Esophagus squamous epithelium (tissue), 5 donors: ENCODE results near the gene IFIT3. TPM values are rescaled to one million over a fixed set of nuclear protein-coding genes. Genes with fewer than 3 reads are reported as not detected.

Source experiments
- DNase-seq: peaks from one replicate; lab custom pipeline; 2025; lab: John Stamatoyannopoulos, UW
- H3K27ac ChIP-seq, 4 donors: fragments of 200-600 bp; sonication (generic); one replicate each; pipeline ENCODE4 v1.5.1; 2016 to 2019; ENCODE audit warnings: mild to moderate bottlenecking in 1 of 4
- H3K27me3 ChIP-seq, 4 donors: fragments of 200-600 bp; sonication (generic); 1 replicate in 3 of 4; 2 replicates in 1 of 4; pipeline versions ENCODE4 v1.5.1 to v1.6.0; 2017 to 2021; ENCODE audit warnings: antibody characterized with exemption in 1 of 4
- H3K36me3 ChIP-seq, 3 donors: fragments of 200-600 bp; sonication (generic); one replicate each; pipeline ENCODE4 v1.5.1; 2016 to 2019
- H3K4me1 ChIP-seq, 3 donors: fragments of 200-600 bp; sonication (generic); one replicate each; pipeline ENCODE4 v1.5.1; 2017 to 2019
- H3K4me3 ChIP-seq, 4 donors: fragments of 200-600 bp; sonication (generic); 1 replicate in 3 of 4; 2 replicates in 1 of 4; pipeline ENCODE4 v1.5.1; 2016 to 2019; ENCODE audit warnings: mild to moderate bottlenecking in 2 of 4, moderate library complexity in 1 of 4
- H3K9me3 ChIP-seq, 3 donors: fragments of 200-600 bp; sonication (generic); one replicate each; pipeline ENCODE4 v1.5.1; 2016 to 2019
- POLR2A ChIP-seq, 4 donors: fragments of 450-650 bp; IDR thresholded peaks; one replicate each; pipeline ENCODE4 v1.6.1; 2017; ENCODE audit warnings: antibody characterized with exemption in 4 of 4, mild to moderate bottlenecking in 4 of 4, moderate library complexity in 3 of 4
- WGBS, 2 donors: methylation state at CpG; one replicate each; pipeline ENCODE4 v1.1.5; 2018; 5-methylcytosine and 5-hydroxymethylcytosine counted together
- intact Hi-C: fragments of 100-400 bp; cut with DNase I; formaldehyde crosslinking; loops from one replicate; pipeline ENCODE4 v1.15.0; 2022
- total RNA-seq, 4 donors: library from RNA; depleted of rRNA; stranded (reverse); fragments of >200 nt; gene quantifications; one replicate each; pipeline ENCODE4 v1.1.0, GENCODE V29; 2016
- TF ChIP-seq, protein P1 (sequence below), 6 experiments: fragments of 450-650 bp in 4 of 6; fragments of 200-600 bp in 2 of 6; sonication (generic) in 2 of 6; IDR thresholded peaks; one replicate each; pipeline ENCODE4 v1.5.1; 2016 to 2019; ENCODE audit warnings: antibody characterized with exemption in 6 of 6, mild to moderate bottlenecking in 4 of 6, moderate library complexity in 4 of 6
- donor health status: DM: yes; HTN: yes; CAD: no.

The IFIT3 gene, protein sequence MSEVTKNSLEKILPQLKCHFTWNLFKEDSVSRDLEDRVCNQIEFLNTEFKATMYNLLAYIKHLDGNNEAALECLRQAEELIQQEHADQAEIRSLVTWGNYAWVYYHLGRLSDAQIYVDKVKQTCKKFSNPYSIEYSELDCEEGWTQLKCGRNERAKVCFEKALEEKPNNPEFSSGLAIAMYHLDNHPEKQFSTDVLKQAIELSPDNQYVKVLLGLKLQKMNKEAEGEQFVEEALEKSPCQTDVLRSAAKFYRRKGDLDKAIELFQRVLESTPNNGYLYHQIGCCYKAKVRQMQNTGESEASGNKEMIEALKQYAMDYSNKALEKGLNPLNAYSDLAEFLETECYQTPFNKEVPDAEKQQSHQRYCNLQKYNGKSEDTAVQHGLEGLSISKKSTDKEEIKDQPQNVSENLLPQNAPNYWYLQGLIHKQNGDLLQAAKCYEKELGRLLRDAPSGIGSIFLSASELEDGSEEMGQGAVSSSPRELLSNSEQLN
- total RNA-seq, result 10 to 100 TPM in 1 of 4 donors, 1 to 10 TPM in 3; 1.0 to 14.6 (median 4.2) TPM

DNA sequence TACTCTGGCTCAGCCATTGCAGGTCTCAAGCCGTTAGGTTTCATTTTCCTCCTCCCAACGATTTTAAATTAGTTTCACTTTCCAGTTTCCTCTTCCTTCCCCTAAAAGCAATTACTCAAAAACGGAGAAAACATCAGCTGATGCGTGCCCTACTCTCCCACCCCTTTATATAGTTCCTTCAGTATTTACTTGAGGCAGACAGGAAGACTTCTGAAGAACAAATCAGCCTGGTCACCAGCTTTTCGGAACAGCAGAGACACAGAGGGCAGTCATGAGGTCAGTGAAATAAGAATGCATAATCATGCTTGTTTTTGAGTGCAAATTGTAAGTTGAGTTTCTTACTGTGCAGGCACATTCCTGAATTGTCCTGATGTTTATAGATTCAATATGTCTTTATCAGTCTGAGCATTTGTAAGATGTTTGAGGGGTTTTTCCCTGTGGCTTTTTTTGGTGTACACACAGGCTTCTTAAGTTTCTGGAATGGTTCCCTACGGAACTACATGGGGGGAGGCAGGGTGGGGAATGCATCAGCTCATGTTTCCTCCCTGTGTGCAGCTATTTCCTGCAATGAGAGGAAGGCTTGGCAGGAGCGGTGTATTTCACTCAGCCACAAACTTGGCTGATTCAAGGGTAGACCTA, at the start of gene IFIT3:
IFIT3 (plus strand) TSS at position 195 of the 639 bp plus-strand sequence; CDS start at position 272, 77 bp downstream.
- no peak for DNase-seq
- Histone ChIP-seq H3K9me3 (no peaks in the 10 kb centered on the region), H3K36me3 (no peaks in the 10 kb centered on the region), H3K4me1 (peaks cover 13 to 55% (median 26%) of the 10 kb centered on the region in 3 donors), H3K27me3 (no peaks in the 10 kb centered on the region), H3K27ac (peak within 1 kb of the TSS; percentile 68 to 90 (median 84)), H3K4me3 (peak within 1 kb of the TSS; percentile 23 to 68 (median 48))
- intact Hi-C loops, result no loop called here
- 0 to 1% methylated on average over 7 of the region's 7 CpGs for WGBS, 2 donors
- TF ChIP-seq POLR2A (IDR thresholded peaks at IDR 0.05), result no peak
- TF ChIP-seq, protein P1, sequence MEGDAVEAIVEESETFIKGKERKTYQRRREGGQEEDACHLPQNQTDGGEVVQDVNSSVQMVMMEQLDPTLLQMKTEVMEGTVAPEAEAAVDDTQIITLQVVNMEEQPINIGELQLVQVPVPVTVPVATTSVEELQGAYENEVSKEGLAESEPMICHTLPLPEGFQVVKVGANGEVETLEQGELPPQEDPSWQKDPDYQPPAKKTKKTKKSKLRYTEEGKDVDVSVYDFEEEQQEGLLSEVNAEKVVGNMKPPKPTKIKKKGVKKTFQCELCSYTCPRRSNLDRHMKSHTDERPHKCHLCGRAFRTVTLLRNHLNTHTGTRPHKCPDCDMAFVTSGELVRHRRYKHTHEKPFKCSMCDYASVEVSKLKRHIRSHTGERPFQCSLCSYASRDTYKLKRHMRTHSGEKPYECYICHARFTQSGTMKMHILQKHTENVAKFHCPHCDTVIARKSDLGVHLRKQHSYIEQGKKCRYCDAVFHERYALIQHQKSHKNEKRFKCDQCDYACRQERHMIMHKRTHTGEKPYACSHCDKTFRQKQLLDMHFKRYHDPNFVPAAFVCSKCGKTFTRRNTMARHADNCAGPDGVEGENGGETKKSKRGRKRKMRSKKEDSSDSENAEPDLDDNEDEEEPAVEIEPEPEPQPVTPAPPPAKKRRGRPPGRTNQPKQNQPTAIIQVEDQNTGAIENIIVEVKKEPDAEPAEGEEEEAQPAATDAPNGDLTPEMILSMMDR (IDR thresholded peaks at IDR 0.05), result no peak

GRCh38 chr10:89278034-89278535, 49.7 kb upstream of the IFIT3 start:
- DNase-seq, result no peak
- H3K4me1 ChIP-seq, result peaks cover 6 to 71% (median 36%) of the 10 kb centered on the region in 3 donors
- 19 to 40% methylated on average over 1 of the region's 1 CpG for WGBS, 2 donors
- no peaks in the 10 kb centered on the region for H3K36me3 ChIP-seq
- peak overlapping the region in 1 of 4 donors; percentile 45 for H3K4me3 ChIP-seq
- H3K9me3 ChIP-seq, result no peaks in the 10 kb centered on the region
- no peak for TF ChIP-seq POLR2A (IDR thresholded peaks at IDR 0.05)
- TF ChIP-seq, protein P1 (IDR thresholded peaks at IDR 0.05), result no peak
- intact Hi-C loops, result no loop called here
- no peaks in the 10 kb centered on the region for H3K27me3 ChIP-seq
- peak overlapping the region; percentile 70 to 88 (median 86) for H3K27ac ChIP-seq

GRCh38 chr10:89278900-89279392, 48.9 kb upstream of the IFIT3 start:
- Histone ChIP-seq H3K27ac (peak overlapping the region in 3 of 4 donors; percentile 70 to 88 (median 85)), H3K4me1 (peaks cover 11 to 80% (median 45%) of the 10 kb centered on the region in 3 donors), H3K27me3 (no peaks in the 10 kb centered on the region), H3K36me3 (no peaks in the 10 kb centered on the region), H3K9me3 (no peaks in the 10 kb centered on the region), H3K4me3 (no peak overlapping the region)
- TF ChIP-seq, protein P1 (IDR thresholded peaks at IDR 0.05), result no peak
- no peak for TF ChIP-seq POLR2A (IDR thresholded peaks at IDR 0.05)
- intact Hi-C loops, result no loop called here
- no peak for DNase-seq

- no peaks in the 10 kb centered on the region for H3K9me3 ChIP-seq
- TF ChIP-seq, protein P1 (IDR thresholded peaks at IDR 0.05), result no peak
- no peak for TF ChIP-seq POLR2A (IDR thresholded peaks at IDR 0.05)
- DNase-seq, result no peak
- WGBS, 2 donors, result 27% methylated on average over 1 of the region's 1 CpG
- intact Hi-C loops, result no loop called here
- H3K4me3 ChIP-seq, result no peak overlapping the region
- H3K27ac ChIP-seq, result peak overlapping the region in 3 of 4 donors; percentile 70 to 88 (median 85)
- no peaks in the 10 kb centered on the region for H3K27me3 ChIP-seq
- no peaks in the 10 kb centered on the region for H3K36me3 ChIP-seq
- peaks cover 16 to 84% (median 50%) of the 10 kb centered on the region in 3 donors for H3K4me1 ChIP-seq
These were observed 48.4 kb upstream of the IFIT3 start for GRCh38 chr10:89279421-89279869.
